GM19372 (cell line): Measurements from ENCODE around the gene DSEL.

Experiments
- ATAC-seq: cut with Tn5 transposase; IDR thresholded peaks from one replicate; pipeline ENCODE4 v1.9.1; 2021; ENCODE audit warnings: mild to moderate bottlenecking, low read depth, moderate library complexity; ENCODE audit not compliant: unreplicated experiment

Gene DSEL

DNA sequence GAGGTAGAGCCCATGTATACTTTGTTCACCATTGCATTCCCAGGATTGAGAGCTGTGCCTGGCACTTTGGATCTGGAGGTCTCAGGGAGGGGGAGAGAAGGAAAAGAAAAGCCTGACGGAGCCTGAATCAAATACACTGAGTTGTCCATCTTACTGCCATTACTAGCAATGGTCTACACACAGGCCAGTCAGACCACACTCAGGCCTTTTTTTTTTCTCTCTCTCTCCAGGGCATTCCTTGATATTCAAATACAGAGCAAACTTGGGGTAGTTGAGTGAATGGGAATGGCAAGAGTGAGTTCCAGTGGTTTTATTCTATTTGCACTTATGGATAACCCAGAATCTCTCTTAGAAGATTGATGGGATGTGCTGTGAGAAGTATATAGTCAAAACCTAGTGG is 11.8 kb downstream of the DSEL start:
- ATAC-seq: no peak

DNA sequence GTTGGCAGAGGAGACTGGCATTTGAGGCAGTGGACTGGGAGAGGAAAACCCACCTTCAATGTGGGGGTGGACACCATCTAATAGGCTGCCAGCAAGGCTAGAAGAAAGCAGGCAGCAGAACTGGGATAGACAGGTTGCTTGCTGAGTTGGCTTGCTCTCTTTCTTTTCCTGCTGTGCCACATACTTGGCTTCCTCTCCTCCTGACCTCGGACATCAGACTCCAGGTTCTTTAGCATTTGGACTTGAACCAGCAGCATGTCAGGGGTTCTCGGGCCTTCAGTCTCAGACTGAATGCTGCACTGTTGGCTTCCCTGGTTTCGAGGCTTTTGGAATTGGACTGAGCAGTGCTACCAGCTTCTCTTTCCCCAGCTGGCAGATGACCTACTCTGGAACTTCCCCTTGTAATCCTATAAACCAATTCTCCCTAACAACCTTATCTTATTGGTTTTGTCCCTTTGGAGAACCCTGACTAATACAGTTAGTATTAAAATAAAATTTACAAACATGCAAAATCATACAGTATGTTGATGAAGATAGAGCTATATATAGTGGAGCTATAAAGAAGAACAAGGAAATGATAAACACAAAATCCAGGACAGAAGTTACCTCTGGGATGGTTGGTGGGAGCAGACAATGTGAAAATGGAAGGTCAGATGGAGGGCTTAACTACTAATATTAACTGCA is 15.9 kb downstream of the DSEL start:
- no peak for ATAC-seq

DNA sequence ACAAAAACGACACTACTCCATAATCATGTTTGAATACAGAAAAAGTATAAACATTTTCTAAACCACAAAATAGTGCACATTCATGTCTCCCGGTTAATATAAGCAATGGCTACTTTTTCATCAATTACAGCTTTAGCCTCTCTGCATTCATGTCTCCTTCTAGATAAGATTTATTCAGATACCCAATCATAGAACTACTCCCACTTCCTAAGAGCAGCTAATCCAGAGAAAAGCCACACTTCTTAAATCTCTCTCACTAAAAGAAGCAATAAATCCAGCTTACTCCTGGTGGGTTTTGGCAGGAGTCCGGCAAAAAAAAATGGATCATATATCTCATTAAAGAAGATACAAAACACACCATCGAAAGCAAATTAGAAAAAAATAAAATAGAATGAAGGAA is 20.1 kb downstream of the DSEL start:
- ATAC-seq: no peak

GRCh38 chr18:67486534-67486933 is 30.0 kb downstream of the DSEL start:
- ATAC-seq: no peak

- ATAC-seq: no peak
Measured at GRCh38 chr18:67485655-67486054, 30.9 kb downstream of the DSEL start.

DNA sequence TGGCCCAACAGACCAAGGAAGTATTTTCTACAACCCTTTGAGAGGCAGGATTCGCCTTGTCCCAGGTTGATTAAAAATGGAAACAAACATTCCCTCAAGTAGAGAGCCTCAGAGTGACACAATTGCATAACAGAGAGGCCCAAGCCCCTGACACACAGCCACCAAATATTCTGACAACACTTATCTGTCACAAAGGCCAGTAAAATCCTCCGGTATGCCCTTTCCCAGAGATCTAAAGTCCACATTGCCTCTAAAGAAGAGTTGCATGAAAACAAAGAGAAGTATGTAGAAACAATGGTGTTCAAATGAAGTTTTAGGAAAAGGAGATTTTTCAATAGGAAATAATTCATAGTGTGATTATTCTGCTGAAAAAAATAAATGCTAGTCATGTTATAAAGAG is 32.1 kb downstream of the DSEL start:
- no peak for ATAC-seq

DNA sequence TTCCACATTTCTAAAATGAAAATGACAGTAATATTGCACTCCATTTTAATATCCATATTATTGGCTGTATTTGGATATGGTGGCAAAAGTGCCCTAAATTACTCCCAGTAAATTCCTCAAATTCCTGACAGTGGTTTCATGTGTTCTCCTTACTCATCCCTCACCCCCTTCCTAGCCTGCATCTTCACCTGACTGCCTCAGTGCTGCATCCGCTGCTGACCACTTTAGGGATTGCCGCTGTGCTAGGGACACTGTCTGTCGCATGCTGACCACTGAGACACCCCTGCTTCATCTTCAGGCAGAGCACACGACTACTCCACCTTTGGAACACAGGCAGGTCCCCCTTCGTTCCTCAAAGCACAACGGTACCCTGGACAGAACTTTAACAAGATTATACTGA is 32.6 kb downstream of the DSEL start:
- no peak for ATAC-seq

DNA sequence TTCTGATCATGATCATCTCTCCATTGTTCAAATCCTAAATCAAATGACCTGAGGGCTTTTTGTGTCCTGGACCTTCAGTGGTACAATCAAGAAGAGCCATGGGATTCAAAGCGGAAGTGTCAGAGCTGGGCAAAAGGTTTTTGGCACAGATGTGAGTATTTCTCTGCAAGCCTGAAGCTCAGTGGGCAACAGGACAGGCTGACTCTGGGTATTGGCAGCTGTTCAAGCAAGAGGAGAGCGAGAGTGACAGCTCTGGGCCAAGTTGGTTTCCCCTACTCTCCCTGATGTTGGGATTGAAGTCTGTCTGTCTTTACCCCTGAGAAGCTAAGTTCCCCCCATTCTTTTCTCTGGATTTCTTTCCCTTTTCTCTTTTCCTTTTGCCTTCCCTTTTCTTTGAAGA is 33.3 kb downstream of the DSEL start:
- ATAC-seq: no peak

GRCh38 chr18:67478249-67478648 is 38.3 kb downstream of the DSEL start:
- no peak for ATAC-seq

DNA sequence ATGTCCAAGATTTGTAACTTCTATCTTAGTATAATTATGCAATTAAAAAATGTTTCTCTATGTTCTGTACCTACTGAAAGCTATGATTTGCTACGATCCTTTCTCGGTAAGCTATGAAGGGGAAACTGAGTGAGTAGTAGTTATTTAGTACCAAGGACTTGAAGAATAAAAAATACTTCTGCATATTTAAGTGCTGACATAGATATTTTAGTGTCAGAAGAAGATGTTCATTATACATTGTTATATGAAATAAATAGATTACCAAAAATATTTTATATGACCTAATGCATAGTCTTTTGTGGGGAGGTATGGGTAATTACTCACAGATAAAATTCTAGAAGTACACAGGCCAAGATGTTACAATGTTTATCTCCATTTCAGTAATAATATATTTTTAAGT is 39.0 kb downstream of the DSEL start:
- no peak for ATAC-seq

DNA sequence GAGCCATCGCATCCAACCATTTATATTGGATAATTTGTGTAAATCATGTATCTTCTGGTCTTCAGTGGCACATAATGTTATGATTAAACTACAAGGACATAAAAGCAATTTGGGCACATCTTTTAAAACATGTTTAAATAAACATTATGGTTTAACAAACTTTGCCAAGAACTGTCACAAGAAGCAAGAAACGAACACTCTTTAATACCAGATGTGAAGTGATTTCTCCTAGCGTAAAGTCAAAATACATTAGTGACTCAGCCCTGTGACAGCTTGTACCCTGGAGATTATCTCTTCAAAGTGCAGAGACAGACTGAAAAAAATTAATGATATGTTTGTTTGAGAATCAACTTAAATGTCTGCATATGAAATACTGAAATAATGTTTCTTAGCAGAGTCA is 39.9 kb downstream of the DSEL start:
- no peak for ATAC-seq

DNA sequence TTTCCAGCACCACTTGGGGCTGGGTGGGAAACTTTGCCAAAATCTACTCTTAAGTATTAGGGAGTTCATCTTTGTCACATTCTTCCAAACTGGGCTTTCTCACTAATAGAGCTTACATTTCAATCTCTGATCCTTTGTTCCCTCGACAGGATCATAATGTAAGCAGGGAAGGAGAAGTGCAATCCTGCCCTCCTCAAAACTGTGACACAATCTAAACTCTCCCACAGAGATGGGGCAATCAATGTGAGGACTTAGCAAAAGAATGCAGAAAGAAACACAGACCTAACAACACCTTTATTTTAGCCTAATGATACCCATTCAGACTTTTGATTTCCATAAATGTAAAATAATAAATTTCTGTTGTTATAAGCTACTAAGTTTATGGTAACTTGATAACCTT is 40.8 kb downstream of the DSEL start:
- no peak for ATAC-seq

DNA sequence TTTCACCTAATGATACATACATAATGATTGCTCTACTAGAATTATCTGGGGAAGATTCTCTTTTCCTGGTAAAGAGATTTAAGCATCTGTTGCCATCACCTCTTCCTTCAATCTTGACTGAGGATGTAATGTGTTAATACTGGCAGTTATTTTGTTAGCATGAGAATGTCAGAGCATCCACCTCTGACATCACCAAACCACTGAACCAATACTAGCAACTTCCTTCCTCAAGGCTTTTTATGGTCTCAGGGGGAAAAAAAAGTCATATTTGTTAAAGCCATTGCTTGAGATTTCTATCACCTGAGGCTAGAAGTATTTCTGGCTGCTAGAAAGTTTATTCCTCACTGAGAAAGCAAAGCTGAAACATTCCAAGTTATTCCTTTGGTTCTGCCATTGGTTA is 48.5 kb downstream of the DSEL start:
- no peak for ATAC-seq

GRCh38 chr18:67467188-67467587 is 49.3 kb downstream of the DSEL start:
- ATAC-seq: no peak

- ATAC-seq: no peak
Measured at GRCh38 chr18:67464499-67464898, 52.0 kb downstream of the DSEL start.

- ATAC-seq: no peak
Measured at GRCh38 chr18:67463829-67464228, 52.7 kb downstream of the DSEL start.

GRCh38 chr18:67456711-67457110 is 59.8 kb downstream of the DSEL start:
- no peak for ATAC-seq
